AG09309 (cell line): ENCODE data around the gene INKA2.

ENCODE experiments used
- DNase-seq: peaks from one replicate; pipeline ENCODE4 v3.0.0-alpha.2; 2010; ENCODE audit warnings: low read depth
- H3K4me3 ChIP-seq: 2 replicates; pipeline ENCODE4 v1.5.1; 2011; ENCODE audit warnings: mild to moderate bottlenecking, low read depth, low read length, moderate library complexity; ENCODE audit not compliant: control insufficient read depth
- CTCF ChIP-seq: IDR thresholded peaks from 2 replicates; pipeline ENCODE4 v1.5.1; 2011; ENCODE audit warnings: mild to moderate bottlenecking, low read depth, low read length, inconsistent platforms; ENCODE audit not compliant: insufficient read depth, control insufficient read depth; ENCODE audit errors: missing control alignments

Gene INKA2

GRCh38 chr1:111730706-111731105 is 8.5 kb downstream of the INKA2 start:
- no peak overlapping the region for H3K4me3 ChIP-seq
- no peak for DNase-seq
- TF ChIP-seq CTCF = no peak

GRCh38 chr1:111729946-111730681 is 9.1 kb downstream of the INKA2 start:
- no peak overlapping the region for H3K4me3 ChIP-seq
- DNase-seq = no peak
- TF ChIP-seq CTCF = no peak

GRCh38 chr1:111729271-111729921 is 9.8 kb downstream of the INKA2 start:
- no peak for DNase-seq
- no peak for TF ChIP-seq CTCF
- no peak overlapping the region for H3K4me3 ChIP-seq

GRCh38 chr1:111727056-111727455 is 12.1 kb downstream of the INKA2 start:
- no peak for TF ChIP-seq CTCF
- DNase-seq = no peak
- no peak overlapping the region for H3K4me3 ChIP-seq

- DNase-seq = no peak
- TF ChIP-seq CTCF = no peak
- no peak overlapping the region for H3K4me3 ChIP-seq
Observed at GRCh38 chr1:111725192-111725591, 14.0 kb downstream of the INKA2 start.

GRCh38 chr1:111723871-111724270 is 15.3 kb downstream of the INKA2 start:
- no peak for TF ChIP-seq CTCF
- DNase-seq = no peak
- H3K4me3 ChIP-seq = no peak overlapping the region
